Neutrophil (primary cell): ENCODE data around the gene ROBO2.

ENCODE experiments used
- H3K27ac ChIP-seq: fragments of 200-600 bp; sonication (generic); 2 replicates; pipeline ENCODE4 v1.5.1; 2016; ENCODE audit warnings: mild to moderate bottlenecking, moderate library complexity
- H3K27me3 ChIP-seq: fragments of 200-600 bp; sonication (generic); 2 replicates; pipeline ENCODE4 v1.6.0; 2016; ENCODE audit warnings: mild to moderate bottlenecking
- H3K36me3 ChIP-seq: fragments of 200-600 bp; sonication (generic); 2 replicates; pipeline ENCODE4 v1.5.1; 2017
- H3K4me1 ChIP-seq, 2 experiments: fragments of 200-600 bp in 1 of 2; sonication (generic) in 1 of 2; 1 replicate in 1 of 2; 2 replicates in 1 of 2; pipeline versions ENCODE4 v1.5.1 to v1.6.1; 2013 to 2016; ENCODE audit warnings: low read depth in 1 of 2, low read length in 1 of 2, mild to moderate bottlenecking in 1 of 2, moderate library complexity in 1 of 2; ENCODE audit not compliant: control insufficient read depth in 1 of 2, insufficient read depth in 1 of 2
- H3K4me3 ChIP-seq, 2 experiments: fragments of 200-600 bp in 1 of 2; sonication (generic) in 1 of 2; 1 replicate in 1 of 2; 2 replicates in 1 of 2; pipeline ENCODE4 v1.5.1; 2013 to 2016; ENCODE audit warnings: low read depth in 1 of 2, low read length in 1 of 2, mild to moderate bottlenecking in 1 of 2, moderate library complexity in 1 of 2
- H3K9me3 ChIP-seq: fragments of 200-600 bp; sonication (generic); 2 replicates; pipeline ENCODE4 v1.5.1; 2016
- TF ChIP-seq, protein P1 (sequence below): fragments of 200-600 bp; sonication (generic); IDR thresholded peaks from 2 replicates; pipeline ENCODE4 v1.5.1; 2016; ENCODE audit warnings: antibody characterized with exemption

ROBO2 gene

GRCh38 chr3:77247061-77247460, 207.2 kb downstream of the ROBO2 start:
- Histone ChIP-seq H3K27ac (no peak overlapping the region), H3K4me1 (no peaks in the 10 kb centered on the region), H3K36me3 (no peaks in the 10 kb centered on the region), H3K27me3 (no peaks in the 10 kb centered on the region), H3K4me3 (no peak overlapping the region), H3K9me3 (no peaks in the 10 kb centered on the region)
- TF ChIP-seq, protein P1, sequence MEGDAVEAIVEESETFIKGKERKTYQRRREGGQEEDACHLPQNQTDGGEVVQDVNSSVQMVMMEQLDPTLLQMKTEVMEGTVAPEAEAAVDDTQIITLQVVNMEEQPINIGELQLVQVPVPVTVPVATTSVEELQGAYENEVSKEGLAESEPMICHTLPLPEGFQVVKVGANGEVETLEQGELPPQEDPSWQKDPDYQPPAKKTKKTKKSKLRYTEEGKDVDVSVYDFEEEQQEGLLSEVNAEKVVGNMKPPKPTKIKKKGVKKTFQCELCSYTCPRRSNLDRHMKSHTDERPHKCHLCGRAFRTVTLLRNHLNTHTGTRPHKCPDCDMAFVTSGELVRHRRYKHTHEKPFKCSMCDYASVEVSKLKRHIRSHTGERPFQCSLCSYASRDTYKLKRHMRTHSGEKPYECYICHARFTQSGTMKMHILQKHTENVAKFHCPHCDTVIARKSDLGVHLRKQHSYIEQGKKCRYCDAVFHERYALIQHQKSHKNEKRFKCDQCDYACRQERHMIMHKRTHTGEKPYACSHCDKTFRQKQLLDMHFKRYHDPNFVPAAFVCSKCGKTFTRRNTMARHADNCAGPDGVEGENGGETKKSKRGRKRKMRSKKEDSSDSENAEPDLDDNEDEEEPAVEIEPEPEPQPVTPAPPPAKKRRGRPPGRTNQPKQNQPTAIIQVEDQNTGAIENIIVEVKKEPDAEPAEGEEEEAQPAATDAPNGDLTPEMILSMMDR = no peak

DNA sequence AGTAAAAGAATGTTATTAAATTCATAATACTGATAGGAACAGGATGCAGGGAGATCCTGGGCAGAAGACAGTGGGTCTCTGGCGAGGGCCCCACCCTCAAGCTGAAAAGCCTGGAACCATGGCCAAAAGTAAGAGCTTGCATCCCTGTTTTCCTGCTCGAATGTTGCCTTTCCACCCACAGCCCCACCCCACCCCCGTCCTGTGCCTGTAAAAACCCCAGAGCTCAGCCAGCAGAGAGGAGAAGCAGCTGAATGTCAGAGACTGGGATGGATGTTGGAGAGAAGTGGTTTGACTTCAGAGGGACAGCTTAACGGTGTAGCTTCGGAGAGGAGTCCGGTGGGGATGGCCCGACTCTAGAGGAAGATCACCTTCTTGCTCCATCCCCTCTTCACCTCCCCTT, 207.9 kb downstream of the ROBO2 start:
- H3K27ac ChIP-seq = no peak overlapping the region
- H3K36me3 ChIP-seq = no peaks in the 10 kb centered on the region
- no peaks in the 10 kb centered on the region for H3K27me3 ChIP-seq
- no peak overlapping the region for H3K4me3 ChIP-seq
- TF ChIP-seq, protein P1 = no peak
- H3K4me1 ChIP-seq = no peaks in the 10 kb centered on the region
- H3K9me3 ChIP-seq = no peaks in the 10 kb centered on the region

DNA sequence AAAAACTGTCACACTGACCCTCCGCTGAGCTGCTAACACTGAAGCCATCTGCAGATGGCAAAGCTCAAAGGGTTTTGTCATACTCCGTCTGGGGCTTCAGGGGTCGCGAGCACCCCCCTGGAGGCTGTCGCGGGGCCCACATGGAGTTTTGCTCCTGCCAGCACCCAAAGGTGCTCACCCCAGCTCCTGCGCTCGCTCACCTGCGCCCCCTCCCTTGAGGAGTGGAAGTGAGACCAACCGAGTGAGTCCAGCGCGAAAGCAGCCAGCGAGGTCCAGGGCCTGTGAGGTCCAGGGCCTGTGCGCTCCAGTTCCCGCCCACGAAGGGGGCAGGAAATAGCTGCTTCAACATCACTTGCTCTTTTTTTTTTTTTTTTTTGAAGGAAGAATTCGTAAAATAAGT, 208.5 kb downstream of the ROBO2 start:
- H3K27ac ChIP-seq = no peak overlapping the region
- no peaks in the 10 kb centered on the region for H3K4me1 ChIP-seq
- H3K4me3 ChIP-seq = no peak overlapping the region
- TF ChIP-seq, protein P1 = no peak
- H3K36me3 ChIP-seq = no peaks in the 10 kb centered on the region
- H3K27me3 ChIP-seq = no peaks in the 10 kb centered on the region
- no peaks in the 10 kb centered on the region for H3K9me3 ChIP-seq

- H3K4me3 ChIP-seq = no peak overlapping the region
Measured at GRCh38 chr3:77251136-77251535, 211.2 kb downstream of the ROBO2 start.

GRCh38 chr3:77254967-77255831, 215.3 kb downstream of the ROBO2 start:
- Histone ChIP-seq H3K36me3 (no peaks in the 10 kb centered on the region), H3K27me3 (no peaks in the 10 kb centered on the region), H3K4me3 (no peak overlapping the region), H3K27ac (no peak overlapping the region), H3K4me1 (no peaks in the 10 kb centered on the region), H3K9me3 (no peaks in the 10 kb centered on the region)
- TF ChIP-seq, protein P1 = no peak

More at GRCh38 chr3:77251136-77251535, 211.2 kb downstream of the ROBO2 start:
- Histone ChIP-seq H3K9me3 (no peaks in the 10 kb centered on the region), H3K4me1 (no peaks in the 10 kb centered on the region), H3K27me3 (no peaks in the 10 kb centered on the region), H3K36me3 (no peaks in the 10 kb centered on the region), H3K27ac (no peak overlapping the region)
- TF ChIP-seq, protein P1 = no peak
